Activated CD4-positive, alpha-beta T cell treated with anti-CD3 and anti-CD28 coated beads, Interleukin-2, amount 50 U/mL, for 1 hour (primary cell): Measurements from ENCODE around the gene PODN.
A peak's percentile ranks its signal among the peaks of the same experiment; 100 is the strongest.

Experiments
- DNase-seq: peaks from one replicate; pipeline ENCODE4 v3.0.0-alpha.2; 2020

Gene PODN

GRCh38 chr1:53061859-53062707 is at the start of gene PODN:
Gene PODN, plus strand, starts transcription at chr1:53062213. Its CDS starts 7,643 bp downstream, at chr1:53069856.
- DNase-seq: no peak

- peak; percentile 69 for DNase-seq
Observed at GRCh38 chr1:53014791-53015507, 47.1 kb upstream of the PODN start.

- DNase-seq: no peak
Observed at GRCh38 chr1:53015508-53015860, 46.5 kb upstream of the PODN start.

DNA sequence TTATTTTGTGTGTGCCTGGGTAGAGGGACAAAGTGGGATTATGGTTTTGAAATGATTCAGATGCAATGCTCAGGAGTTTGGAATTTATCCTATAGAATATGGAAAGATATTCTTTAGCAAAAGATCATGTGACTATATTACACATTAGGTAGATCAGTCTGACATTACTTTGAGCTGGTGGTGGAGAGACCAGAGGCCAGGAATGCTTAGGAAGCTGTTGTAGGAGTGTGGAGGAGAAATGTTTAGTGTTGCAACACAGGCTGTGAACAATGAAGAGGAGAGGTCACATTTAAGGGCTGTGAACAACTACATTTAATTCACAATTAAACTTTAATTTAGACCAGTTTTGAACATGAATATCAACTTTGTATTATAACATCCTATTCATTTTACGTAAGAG is 45.3 kb upstream of the PODN start:
- DNase-seq: no peak

DNA sequence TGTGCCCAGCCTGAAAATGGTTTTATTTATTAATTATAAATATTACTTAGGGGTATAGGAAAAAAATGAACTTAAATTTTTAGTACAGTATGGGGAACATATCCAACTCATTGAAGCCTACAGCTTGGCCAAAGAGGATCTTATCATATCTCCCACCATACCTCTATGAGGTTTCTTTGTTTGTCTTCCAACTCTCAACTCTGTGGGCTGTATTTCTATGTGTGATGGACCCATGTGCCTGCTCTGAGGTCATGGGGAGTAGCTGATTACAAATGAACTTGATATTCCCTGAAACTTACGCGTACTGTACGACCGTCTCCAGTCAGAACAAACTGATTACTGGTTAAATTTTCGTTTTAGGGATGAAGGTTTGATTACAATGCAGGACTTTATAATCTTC is 41.4 kb upstream of the PODN start:
- DNase-seq: no peak

DNA sequence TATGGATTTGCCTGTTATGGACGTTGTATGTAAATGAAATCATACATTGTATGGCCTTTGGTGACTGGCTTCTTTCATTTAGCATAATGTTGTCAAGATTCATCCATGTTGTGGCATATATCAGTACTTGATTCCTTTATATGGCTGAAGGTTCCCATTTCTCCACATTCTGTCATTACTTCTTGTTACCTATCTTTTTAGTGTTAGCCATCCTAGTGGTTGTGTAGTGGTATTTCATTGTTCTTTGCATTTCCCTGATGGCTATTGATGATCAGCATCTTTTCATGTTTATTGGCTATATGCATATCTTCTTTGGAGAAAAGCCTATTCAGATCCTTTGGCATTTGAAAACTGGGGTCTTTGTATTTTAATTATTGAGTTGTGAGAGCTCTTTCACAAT is 39.8 kb upstream of the PODN start:
- DNase-seq: no peak

DNA sequence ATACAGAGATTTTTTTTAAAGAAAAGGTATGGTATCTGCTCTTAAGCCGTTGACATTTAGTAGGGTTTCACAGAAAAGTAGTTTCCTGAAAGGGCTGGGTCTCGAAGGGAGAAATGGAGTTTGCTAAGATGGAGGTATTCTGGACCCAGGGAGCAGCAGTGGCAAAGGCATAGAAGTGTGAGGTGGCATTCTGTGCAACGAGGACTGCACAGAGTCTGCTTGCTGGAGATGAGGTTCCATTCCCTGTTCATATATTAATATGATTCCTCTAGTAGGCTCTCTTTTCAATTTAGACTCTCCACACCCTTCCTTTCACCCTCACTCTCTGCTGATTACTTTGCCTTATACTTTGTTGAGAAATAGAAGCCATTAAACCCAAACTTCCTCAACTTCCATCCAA is 38.5 kb upstream of the PODN start:
- DNase-seq: no peak

- no peak for DNase-seq
Observed at GRCh38 chr1:53024117-53024516, 37.9 kb upstream of the PODN start.

DNA sequence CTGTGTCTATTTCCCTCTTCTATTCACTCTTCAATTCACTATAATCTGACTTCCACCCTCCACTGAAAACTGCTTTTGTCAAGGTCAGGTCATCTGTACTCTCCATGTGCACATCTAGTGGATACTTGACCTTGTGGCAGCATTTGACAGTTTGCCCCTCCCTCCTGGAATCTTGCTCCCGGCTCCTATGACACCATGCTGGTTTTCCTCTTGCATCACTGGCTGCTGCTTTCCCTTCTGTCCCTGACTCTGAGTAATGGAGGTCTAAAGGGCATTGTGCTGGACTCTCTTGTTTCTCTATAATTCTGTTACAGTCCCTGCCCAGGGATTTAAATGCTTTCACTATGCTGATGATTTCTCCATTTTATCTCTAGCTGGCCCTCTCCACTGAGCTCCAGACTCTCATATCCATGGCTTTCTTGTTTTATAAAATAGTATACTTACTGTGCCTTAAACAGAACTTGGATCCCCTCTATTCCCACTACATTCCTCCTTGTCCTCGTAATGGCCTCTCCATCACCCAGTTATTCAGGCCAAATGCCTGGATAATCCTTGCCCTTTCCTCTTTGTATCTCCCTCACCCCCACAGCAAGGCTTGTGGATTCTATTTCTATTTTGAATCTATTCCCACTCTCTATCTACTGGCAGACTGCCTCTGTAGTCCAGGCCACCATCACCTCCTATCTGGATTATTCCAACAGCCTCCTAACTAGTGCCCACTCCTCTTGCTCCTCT is 36.8 kb upstream of the PODN start:
- no peak for DNase-seq

- no peak for DNase-seq
Observed at GRCh38 chr1:53025769-53026112, 36.3 kb upstream of the PODN start.

- no peak for DNase-seq
Observed at GRCh38 chr1:53026254-53026653, 35.8 kb upstream of the PODN start.

DNA sequence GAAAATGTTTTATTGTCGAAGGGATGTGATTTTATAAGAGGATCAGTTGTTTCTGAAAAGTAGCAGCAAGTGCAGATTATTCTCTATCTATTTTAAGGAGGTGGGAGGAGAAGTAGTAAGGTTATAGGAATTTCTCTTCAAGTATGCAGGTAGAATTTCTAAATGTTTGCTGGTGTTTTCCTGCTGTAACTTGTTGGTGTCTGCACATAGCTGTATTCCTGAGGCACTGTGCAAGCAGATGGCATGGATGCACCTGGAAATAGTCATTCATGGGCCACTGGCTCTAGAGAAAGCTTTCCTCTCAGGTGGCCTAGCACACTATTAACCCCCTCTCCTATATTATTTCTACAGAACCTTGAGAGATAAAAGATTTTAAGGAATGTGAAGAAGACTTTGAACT is 30.3 kb upstream of the PODN start:
- DNase-seq: no peak

- no peak for DNase-seq
Observed at GRCh38 chr1:53037159-53037558, 24.9 kb upstream of the PODN start.

DNA sequence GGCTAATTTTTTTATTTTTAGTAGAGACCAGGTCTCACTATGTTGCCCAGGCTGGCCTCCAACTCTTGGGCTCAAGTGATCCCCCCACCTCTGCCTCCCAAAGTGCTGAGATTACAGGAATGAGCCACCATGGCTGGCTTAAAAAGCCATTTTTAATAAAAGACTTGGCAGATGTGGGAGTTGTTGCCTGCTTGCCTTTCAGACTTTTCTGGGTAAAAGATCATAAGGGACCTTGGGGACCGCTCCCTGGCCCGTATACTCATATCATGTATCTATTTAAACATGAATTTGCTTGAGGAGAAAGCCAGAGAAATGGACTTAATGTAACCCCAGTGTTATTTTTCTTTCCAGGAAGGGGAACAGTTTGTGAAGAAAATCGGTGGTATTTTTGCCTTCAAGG is 23.4 kb upstream of the PODN start:
- DNase-seq: no peak

DNA sequence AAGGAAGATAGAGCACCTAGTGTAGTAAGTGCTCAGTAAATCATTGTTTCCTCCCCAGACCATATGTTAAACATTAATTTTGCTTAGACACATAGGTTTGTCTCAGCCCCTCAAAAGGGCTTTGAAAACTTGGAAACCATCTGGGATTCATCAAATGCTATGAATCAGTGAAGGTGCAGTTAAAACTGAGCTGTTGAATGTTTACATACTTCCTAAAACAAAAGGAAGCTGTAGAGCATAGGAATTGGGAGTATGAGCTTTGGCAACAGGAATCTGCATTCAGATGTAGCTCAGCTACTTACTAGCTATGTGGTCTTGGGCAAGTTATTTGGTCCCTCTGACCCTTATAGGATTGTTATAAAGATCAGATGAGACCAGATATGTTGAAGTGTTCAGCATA is 18.7 kb upstream of the PODN start:
- DNase-seq: no peak

DNA sequence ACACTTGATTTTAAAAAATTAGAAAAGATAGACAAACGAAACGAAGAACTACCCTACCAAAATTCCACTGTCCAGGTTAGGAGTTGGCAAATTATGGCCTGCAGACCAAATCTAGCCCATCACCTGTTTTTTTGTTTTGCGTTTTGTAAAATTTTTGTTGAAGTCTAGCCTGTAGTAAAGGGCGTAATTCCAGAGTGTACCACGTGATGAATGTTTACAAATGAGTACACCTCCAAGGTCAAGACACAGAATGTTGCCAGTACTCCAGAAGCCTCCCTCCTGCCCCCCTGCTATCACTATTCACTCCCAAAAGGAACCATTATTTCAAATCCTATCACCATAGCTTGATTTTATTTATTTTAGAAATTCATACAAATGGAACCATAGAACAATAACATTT is 17.1 kb upstream of the PODN start:
- no peak for DNase-seq

GRCh38 chr1:53046930-53047329 is 15.1 kb upstream of the PODN start:
- DNase-seq: no peak

- no peak for DNase-seq
Observed at GRCh38 chr1:53047737-53048736, 14.0 kb upstream of the PODN start.

- no peak for DNase-seq
Observed at GRCh38 chr1:53048960-53049573, 12.9 kb upstream of the PODN start.

GRCh38 chr1:53049574-53049967 is 12.4 kb upstream of the PODN start:
- DNase-seq: no peak

DNA sequence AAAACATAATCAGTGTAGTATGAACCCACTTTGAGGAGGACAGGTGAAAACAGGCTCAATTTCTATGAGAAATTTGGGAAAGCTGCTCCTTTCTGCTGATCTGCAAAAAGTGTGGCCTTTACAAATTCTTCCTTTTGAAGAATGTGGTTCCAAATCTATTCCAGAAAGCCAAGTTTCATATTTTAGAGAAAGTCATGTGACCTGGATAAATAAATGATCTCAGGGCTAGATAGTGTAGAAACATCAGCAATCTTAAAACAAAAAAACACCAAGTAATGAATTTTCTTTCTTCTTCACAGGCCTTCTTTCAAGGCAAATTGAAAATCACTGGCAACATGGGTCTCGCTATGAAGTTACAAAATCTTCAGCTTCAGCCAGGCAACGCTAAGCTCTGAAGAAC is 11.7 kb upstream of the PODN start:
- no peak for DNase-seq

- no peak for DNase-seq
Observed at GRCh38 chr1:53051676-53052075, 10.3 kb upstream of the PODN start.
